GM18861 (cell line): ENCODE results near the gene TTC3.

Experiments
- ATAC-seq: cut with Tn5 transposase; IDR thresholded peaks from one replicate; pipeline ENCODE4 v1.9.1; 2021; ENCODE audit not compliant: unreplicated experiment

TTC3 gene

GRCh38 chr21:37245151-37245550 lies 172.1 kb downstream of the TTC3 start:
- ATAC-seq, result no peak

GRCh38 chr21:37248298-37248697 lies 175.2 kb downstream of the TTC3 start:
- ATAC-seq, result no peak

GRCh38 chr21:37249112-37249904 lies 176.3 kb downstream of the TTC3 start:
- no peak for ATAC-seq

- ATAC-seq, result no peak
These were observed 178.2 kb downstream of the TTC3 start for GRCh38 chr21:37251294-37251634.
